Neural progenitor cell (in vitro differentiated cells): Measurements from ENCODE around the gene TTC23L.

Experiments used
- EZH2 ChIP-seq: fragments of 200-600 bp; sonication (generic); IDR thresholded peaks from 2 replicates; pipeline ENCODE4 v1.6.1; 2017; ENCODE audit warnings: antibody characterized with exemption, mild to moderate bottlenecking, moderate library complexity
- TF ChIP-seq, protein P1 (sequence below): fragments of 200-600 bp; sonication (generic); IDR thresholded peaks from 2 replicates; pipeline ENCODE4 v1.5.1; 2017; ENCODE audit warnings: antibody characterized with exemption, mild to moderate bottlenecking

DNA sequence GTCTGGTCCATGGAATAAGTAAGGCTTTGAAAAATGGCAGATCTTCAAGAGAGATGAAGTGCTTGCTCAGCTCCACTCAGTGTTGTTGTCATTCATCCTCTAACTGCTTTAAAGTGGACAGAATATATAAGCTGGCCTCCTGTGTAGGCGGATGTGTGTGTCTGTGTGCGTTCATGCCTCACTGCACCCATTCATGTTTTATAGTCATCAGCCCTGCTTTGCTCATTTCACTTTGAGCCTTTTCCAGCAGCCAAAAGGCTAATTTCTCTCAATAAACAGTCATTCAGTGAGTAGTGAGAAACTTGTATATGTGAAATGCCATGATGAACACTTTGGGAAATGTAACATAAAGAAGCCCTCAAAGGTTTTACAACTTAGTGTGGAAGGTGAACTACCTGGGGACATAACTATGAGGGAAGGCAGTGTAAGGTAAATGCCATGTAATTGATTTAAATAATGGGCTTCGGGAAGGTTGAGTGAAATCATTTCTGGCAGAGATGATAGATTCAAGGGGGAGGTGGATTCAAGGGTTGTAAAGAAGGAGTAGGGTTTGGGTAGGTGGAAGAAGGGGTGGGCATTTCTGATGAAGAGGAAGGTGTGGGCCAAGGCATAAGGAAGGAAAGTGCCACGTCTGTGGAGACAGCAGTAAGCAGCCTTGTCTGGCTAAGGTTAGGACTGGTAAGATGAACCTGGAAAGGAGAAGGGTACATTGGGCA, 15.7 kb downstream of the TTC23L start:
- TF ChIP-seq, protein P1, sequence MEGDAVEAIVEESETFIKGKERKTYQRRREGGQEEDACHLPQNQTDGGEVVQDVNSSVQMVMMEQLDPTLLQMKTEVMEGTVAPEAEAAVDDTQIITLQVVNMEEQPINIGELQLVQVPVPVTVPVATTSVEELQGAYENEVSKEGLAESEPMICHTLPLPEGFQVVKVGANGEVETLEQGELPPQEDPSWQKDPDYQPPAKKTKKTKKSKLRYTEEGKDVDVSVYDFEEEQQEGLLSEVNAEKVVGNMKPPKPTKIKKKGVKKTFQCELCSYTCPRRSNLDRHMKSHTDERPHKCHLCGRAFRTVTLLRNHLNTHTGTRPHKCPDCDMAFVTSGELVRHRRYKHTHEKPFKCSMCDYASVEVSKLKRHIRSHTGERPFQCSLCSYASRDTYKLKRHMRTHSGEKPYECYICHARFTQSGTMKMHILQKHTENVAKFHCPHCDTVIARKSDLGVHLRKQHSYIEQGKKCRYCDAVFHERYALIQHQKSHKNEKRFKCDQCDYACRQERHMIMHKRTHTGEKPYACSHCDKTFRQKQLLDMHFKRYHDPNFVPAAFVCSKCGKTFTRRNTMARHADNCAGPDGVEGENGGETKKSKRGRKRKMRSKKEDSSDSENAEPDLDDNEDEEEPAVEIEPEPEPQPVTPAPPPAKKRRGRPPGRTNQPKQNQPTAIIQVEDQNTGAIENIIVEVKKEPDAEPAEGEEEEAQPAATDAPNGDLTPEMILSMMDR, result no peak
- TF ChIP-seq EZH2, result no peak
